Calu3 (cell line): ENCODE results near the gene SURF6. TPM values are rescaled to one million over a fixed set of nuclear protein-coding genes. Genes with fewer than 3 reads are reported as not detected.

ENCODE experiments used
- BruUV-seq: library from RNA; stranded (reverse); fragments of 400-500 nt; replicated peaks from 2 replicates; lab custom pipeline; 2021; lab: Mats Ljungman, UMichigan
- CTCF ChIA-PET: fragments of 300-600 bp; sonication (Branson Sonifier 250); formaldehyde crosslinking; loops from one replicate; lab custom pipeline; 2022; ENCODE audit warnings: antibody characterized with exemption; lab: Charles Lee
- DNase-seq: peaks from one replicate; pipeline ENCODE4 v3.0.0; 2022
- H3K27ac Mint-ChIP-seq: one replicate; pipeline ENCODE4 v1.8.0; 2022; ENCODE audit warnings: mixed read lengths; ENCODE audit not compliant: unreplicated experiment
- H3K27me3 Mint-ChIP-seq: one replicate; pipeline ENCODE4 v1.8.0; 2022; ENCODE audit warnings: mixed read lengths; ENCODE audit not compliant: unreplicated experiment
- H3K36me3 Mint-ChIP-seq: one replicate; pipeline ENCODE4 v1.8.0; 2022; ENCODE audit warnings: mild to moderate bottlenecking, moderate library complexity, mixed read lengths; ENCODE audit not compliant: insufficient read depth, unreplicated experiment
- H3K4me1 Mint-ChIP-seq: one replicate; pipeline ENCODE4 v1.8.0; 2022; ENCODE audit warnings: mild to moderate bottlenecking, low read depth, mixed read lengths; ENCODE audit not compliant: unreplicated experiment
- H3K4me3 Mint-ChIP-seq: one replicate; pipeline ENCODE4 v1.8.0; 2022; ENCODE audit warnings: mild to moderate bottlenecking, low read depth, moderate library complexity, mixed read lengths; ENCODE audit not compliant: unreplicated experiment
- H3K9me3 Mint-ChIP-seq: one replicate; pipeline ENCODE4 v1.8.0; 2022; ENCODE audit warnings: low read depth, mixed read lengths; ENCODE audit not compliant: unreplicated experiment
- CTCF ChIP-seq: fragments of 200-600 bp; IDR thresholded peaks from one replicate; pipeline ENCODE4 v1.8.0; 2022; ENCODE audit warnings: antibody characterized with exemption; ENCODE audit not compliant: unreplicated experiment
- intact Hi-C: fragments of 100-400 bp; cut with micrococcal nuclease; formaldehyde crosslinking; loops from one replicate; pipeline ENCODE4 v1.10.0; 2022; ENCODE audit not compliant: unreplicated experiment
- total RNA-seq: library from RNA; stranded (reverse); gene quantifications from 2 replicates; pipeline ENCODE4 v1.2.3, GENCODE V29; 2022

Gene SURF6
- total RNA-seq, 1 experiment from 2014 or later = 20.4 TPM

- intact Hi-C loops = loop anchor here (10.0 kb wide), 1 partner anchor 56 kb away; no protein-coding TSS in a partner anchor
- TF ChIP-seq CTCF = no peak
- Mint-ChIP-seq H3K9me3 (no peaks in the 10 kb centered on the region), H3K4me1 (peaks cover 14% of the 10 kb centered on the region), H3K27me3 (no peaks in the 10 kb centered on the region), H3K36me3 (peaks cover 66% of the 10 kb centered on the region), H3K27ac (peak overlapping the region; percentile 92), H3K4me3 (peak overlapping the region; percentile 82)
- CTCF ChIA-PET = interaction anchor here (1.0 kb wide), 1 partner anchor 163 kb away, joined by 3 read pairs; no protein-coding TSS in a partner anchor
- TSS peak; percentile 72 for BruUV-seq
- no peak for DNase-seq
These were observed 13.0 kb upstream of the SURF6 start for GRCh38 chr9:133348718-133349573.

GRCh38 chr9:133347985-133348717, 12.2 kb upstream of the SURF6 start, which contains the start of the genes MED22 and RPL7A:
MED22 (minus strand) TSS chr9:133348131; CDS start chr9:133346662, 1,469 bp downstream.
RPL7A (plus strand) TSS chr9:133348218; CDS start chr9:133348244, 26 bp downstream.
- no TSS peak for BruUV-seq
- peak; percentile 81 for DNase-seq
- H3K27me3 Mint-ChIP-seq = no peaks in the 10 kb centered on the region
- H3K4me1 Mint-ChIP-seq = peaks cover 9% of the 10 kb centered on the region
- CTCF ChIA-PET = interaction anchor here (0.7 to 1.0 kb wide), 2 partner anchors 155 to 162 kb away, joined by 3 read pairs; no protein-coding TSS in a partner anchor
- intact Hi-C loops = loop anchor here (10.0 kb wide), 1 partner anchor 57 kb away; no protein-coding TSS in a partner anchor
- H3K4me3 Mint-ChIP-seq = peak within 1 kb of the TSS; percentile 82
- no peak for TF ChIP-seq CTCF
- peak within 1 kb of the TSS; percentile 92 for H3K27ac Mint-ChIP-seq
- no peaks in the 10 kb centered on the region for H3K9me3 Mint-ChIP-seq
- peaks cover 58% of the 10 kb centered on the region for H3K36me3 Mint-ChIP-seq

GRCh38 chr9:133347515-133347984, 11.6 kb upstream of the SURF6 start:
- Mint-ChIP-seq H3K27me3 (no peaks in the 10 kb centered on the region), H3K4me1 (peaks cover 6% of the 10 kb centered on the region), H3K9me3 (no peaks in the 10 kb centered on the region), H3K27ac (peak overlapping the region; percentile 92), H3K36me3 (peaks cover 53% of the 10 kb centered on the region), H3K4me3 (peak overlapping the region; percentile 82)
- CTCF ChIA-PET = interaction anchor here (0.7 to 1.0 kb wide), 3 partner anchors 9 to 162 kb away, joined by 3 read pairs; partner anchors contain the start of genes SURF1 and SURF2
- TF ChIP-seq CTCF = no peak
- DNase-seq = peak; percentile 21
- intact Hi-C loops = loop anchor here (10.0 kb wide), 1 partner anchor 57 kb away; no protein-coding TSS in a partner anchor
- no TSS peak for BruUV-seq
